ENCODE results near the gene PLXNC1. TPM values are rescaled to one million over a fixed set of nuclear protein-coding genes. Genes with fewer than 3 reads are reported as not detected.

The PLXNC1 gene
- total RNA-seq, 1 donor from 2014 or later = 14.2 TPM

GRCh38 chr12:94207849-94208621 is 59.7 kb downstream of the PLXNC1 start:
- DNase-seq (ENCODE audit: extremely low spot score in 2 of 2) = no peak
- peaks cover 5% of the 10 kb centered on the region for H3K4me1 ChIP-seq
- H3K27me3 ChIP-seq = no peaks in the 10 kb centered on the region
- H3K36me3 ChIP-seq = no peaks in the 10 kb centered on the region
- peak overlapping the region; percentile 3 to 9 for H3K4me3 ChIP-seq
- H3K9me3 ChIP-seq = no peaks in the 10 kb centered on the region
- TF ChIP-seq CTCF (IDR thresholded peaks at IDR 0.05) (no peak), POLR2A (IDR thresholded peaks at IDR 0.05) (no peak), POLR2AphosphoS5 (IDR thresholded peaks at IDR 0.05; ENCODE audit: insufficient read depth in 1 of 2, low read depth in 1 of 2) (no peak)
- intact Hi-C loops (cut with DNase I) = no loop called here
- H3K27ac ChIP-seq = peak overlapping the region; percentile 29

DNA sequence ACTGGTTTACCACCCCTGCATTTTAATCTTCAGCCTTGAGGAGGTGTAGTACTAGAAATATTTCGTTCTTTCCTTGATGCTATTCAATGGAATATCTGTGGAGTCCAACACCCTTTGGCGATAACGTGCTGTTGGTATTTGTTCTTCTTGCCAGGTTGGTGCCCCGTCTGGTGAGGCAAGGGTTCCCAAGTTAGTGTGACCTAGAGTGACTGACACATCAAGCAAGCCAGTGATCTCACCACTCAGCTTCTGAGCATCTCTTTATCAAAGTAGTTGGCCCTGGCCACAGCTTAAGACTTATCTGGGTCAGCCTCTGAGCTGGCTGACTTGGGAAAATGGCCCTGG is 60.2 kb downstream of the PLXNC1 start:
- no peak for DNase-seq (ENCODE audit: extremely low spot score in 2 of 2)
- Histone ChIP-seq H3K27ac (peak overlapping the region; percentile 29), H3K9me3 (no peaks in the 10 kb centered on the region), H3K4me3 (no peak overlapping the region), H3K27me3 (no peaks in the 10 kb centered on the region), H3K4me1 (peaks cover 5% of the 10 kb centered on the region), H3K36me3 (no peaks in the 10 kb centered on the region)
- TF ChIP-seq CTCF (IDR thresholded peaks at IDR 0.05) (no peak), POLR2AphosphoS5 (IDR thresholded peaks at IDR 0.05; ENCODE audit: insufficient read depth in 1 of 2, low read depth in 1 of 2) (no peak), POLR2A (IDR thresholded peaks at IDR 0.05) (no peak)
- intact Hi-C loops (cut with DNase I) = no loop called here

DNA sequence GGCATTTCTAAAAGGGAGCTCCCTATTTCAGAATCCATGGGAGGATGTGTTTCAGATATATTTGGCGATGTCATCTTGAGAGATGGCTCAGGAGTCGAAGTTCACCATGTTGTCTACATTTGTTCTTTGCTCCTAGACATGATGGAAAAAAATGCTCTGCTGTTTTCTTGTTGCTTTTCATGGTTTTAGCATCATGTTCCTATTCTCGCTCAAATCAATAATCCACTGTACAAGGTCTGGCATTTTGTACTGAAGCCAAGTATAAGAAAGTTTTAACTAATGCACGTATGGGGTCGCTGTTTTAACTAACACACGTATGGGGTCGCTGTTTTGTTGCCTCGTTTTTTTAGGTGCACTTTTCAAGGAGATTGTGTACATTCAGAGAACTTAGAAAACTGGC is 60.9 kb downstream of the PLXNC1 start:
- Histone ChIP-seq H3K36me3 (no peaks in the 10 kb centered on the region), H3K27me3 (no peaks in the 10 kb centered on the region), H3K4me1 (peaks cover 5% of the 10 kb centered on the region), H3K27ac (no peak overlapping the region), H3K4me3 (no peak overlapping the region), H3K9me3 (no peaks in the 10 kb centered on the region)
- intact Hi-C loops (cut with DNase I) = no loop called here
- no peak for DNase-seq (ENCODE audit: extremely low spot score in 2 of 2)
- TF ChIP-seq CTCF (IDR thresholded peaks at IDR 0.05) (no peak), POLR2A (IDR thresholded peaks at IDR 0.05) (no peak)

DNA sequence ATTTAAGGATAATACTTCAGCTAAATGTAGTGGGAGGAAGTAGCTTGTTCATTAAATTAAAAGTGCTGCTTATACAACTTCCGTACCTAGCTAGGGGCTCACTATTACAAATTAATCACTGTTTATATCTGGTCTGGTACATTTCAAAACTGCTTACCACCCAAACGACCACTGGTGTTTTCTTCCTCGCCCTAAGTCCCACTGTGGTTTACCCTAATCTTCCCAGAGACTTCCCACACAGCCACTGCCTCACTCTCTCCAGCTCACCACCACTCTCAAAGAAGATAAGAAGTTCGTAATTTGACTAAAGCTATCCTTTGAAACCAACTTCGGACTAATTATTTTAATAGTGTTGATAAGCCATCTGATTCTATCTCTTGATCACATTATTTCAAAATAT is 62.6 kb downstream of the PLXNC1 start:
- Histone ChIP-seq H3K36me3 (no peaks in the 10 kb centered on the region), H3K4me1 (no peaks in the 10 kb centered on the region), H3K4me3 (no peak overlapping the region), H3K27me3 (no peaks in the 10 kb centered on the region), H3K9me3 (no peaks in the 10 kb centered on the region), H3K27ac (no peak overlapping the region)
- no peak for TF ChIP-seq POLR2A (IDR thresholded peaks at IDR 0.05)
- TF ChIP-seq CTCF (IDR thresholded peaks at IDR 0.05) = no peak
- TF ChIP-seq POLR2AphosphoS5 (IDR thresholded peaks at IDR 0.05; ENCODE audit: insufficient read depth in 1 of 2, low read depth in 1 of 2) = no peak
- intact Hi-C loops (cut with DNase I) = no loop called here
- no peak for DNase-seq (ENCODE audit: extremely low spot score in 2 of 2)

DNA sequence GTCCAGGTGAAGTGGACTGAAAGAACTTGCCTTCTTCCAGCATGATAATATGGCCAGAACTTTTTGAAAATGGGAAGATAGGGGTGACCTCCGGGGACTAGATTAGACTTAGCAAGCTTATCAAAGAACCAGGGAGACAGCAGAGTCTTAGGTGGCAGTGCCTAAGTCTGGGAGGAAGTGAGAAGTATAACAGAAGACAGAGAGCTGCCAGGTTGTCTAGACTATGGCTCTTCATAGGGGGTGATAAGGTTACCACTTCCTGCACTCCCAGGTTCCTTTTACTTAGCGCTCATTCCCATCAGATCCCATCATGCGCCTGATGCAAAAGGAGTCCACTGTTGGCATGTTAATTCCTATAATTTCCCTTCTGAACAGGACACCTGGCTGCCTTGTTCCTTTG is 69.9 kb downstream of the PLXNC1 start:
- Histone ChIP-seq H3K9me3 (no peaks in the 10 kb centered on the region), H3K36me3 (no peaks in the 10 kb centered on the region), H3K27ac (no peak overlapping the region), H3K27me3 (no peaks in the 10 kb centered on the region), H3K4me1 (no peaks in the 10 kb centered on the region), H3K4me3 (no peak overlapping the region)
- DNase-seq (ENCODE audit: extremely low spot score in 2 of 2) = no peak
- intact Hi-C loops (cut with DNase I) = no loop called here
- no peak for TF ChIP-seq POLR2A (IDR thresholded peaks at IDR 0.05)
- TF ChIP-seq CTCF (IDR thresholded peaks at IDR 0.05) = no peak
- no peak for TF ChIP-seq POLR2AphosphoS5 (IDR thresholded peaks at IDR 0.05; ENCODE audit: insufficient read depth in 1 of 2, low read depth in 1 of 2)
